IPS-20b (cell line): ENCODE measurements around the gene FARP2.
"Not testable (repeated sequence)": the region's sequence is repeated elsewhere in the genome, so short reads cannot be mapped to it uniquely, and the experiment has no call there.

Source experiments
- H3K27ac ChIP-seq: one replicate; pipeline ENCODE4 v1.5.1; 2013; ENCODE audit warnings: low read length
- H3K27me3 ChIP-seq: 2 replicates; pipeline ENCODE4 v1.6.1; 2013; ENCODE audit warnings: mild to moderate bottlenecking, low read length, inconsistent platforms; ENCODE audit not compliant: insufficient read depth
- H3K36me3 ChIP-seq: 2 replicates; pipeline ENCODE4 v1.6.1; 2013; ENCODE audit warnings: low read depth, mild to moderate bottlenecking, inconsistent platforms, low read length, moderate library complexity; ENCODE audit not compliant: insufficient read depth
- H3K4me1 ChIP-seq: 2 replicates; pipeline ENCODE4 v1.6.1; 2013; ENCODE audit warnings: mild to moderate bottlenecking, control low read depth, inconsistent platforms, low read length, moderate library complexity; ENCODE audit not compliant: insufficient read depth
- H3K4me3 ChIP-seq: 2 replicates; pipeline ENCODE4 v1.5.1; 2013; ENCODE audit warnings: mild to moderate bottlenecking, low read length, inconsistent platforms
- H3K9ac ChIP-seq: 2 replicates; pipeline ENCODE4 v1.6.1; 2013; ENCODE audit warnings: low read depth, mild to moderate bottlenecking, inconsistent platforms, low read length, moderate library complexity
- H3K9me3 ChIP-seq: 2 replicates; pipeline ENCODE4 v1.6.1; 2013; ENCODE audit warnings: mild to moderate bottlenecking, low read depth, low read length, inconsistent platforms; ENCODE audit not compliant: insufficient read depth

FARP2 gene

GRCh38 chr2:241498115-241499070 is 142.3 kb downstream of the FARP2 start:
- H3K27ac ChIP-seq = no peak overlapping the region
- H3K27me3 ChIP-seq = no peaks in the 10 kb centered on the region
- peaks cover 78% of the 10 kb centered on the region for H3K36me3 ChIP-seq
- H3K9ac ChIP-seq = no peak overlapping the region
- H3K4me1 ChIP-seq = no peaks in the 10 kb centered on the region
- no peak overlapping the region for H3K4me3 ChIP-seq
- no peaks in the 10 kb centered on the region for H3K9me3 ChIP-seq

- H3K36me3 ChIP-seq = peaks cover 71% of the 10 kb centered on the region
- no peaks in the 10 kb centered on the region for H3K9me3 ChIP-seq
- H3K4me1 ChIP-seq = no peaks in the 10 kb centered on the region
- no peak overlapping the region for H3K27ac ChIP-seq
- no peaks in the 10 kb centered on the region for H3K27me3 ChIP-seq
- no peak overlapping the region for H3K4me3 ChIP-seq
- H3K9ac ChIP-seq = no peak overlapping the region
These were observed 143.3 kb downstream of the FARP2 start for GRCh38 chr2:241499146-241499965.

GRCh38 chr2:241500016-241500415 is 143.9 kb downstream of the FARP2 start:
- Histone ChIP-seq H3K9ac (no peak overlapping the region; the same call in 1 of the 2 replicates), H3K9me3 (no peaks in the 10 kb centered on the region), H3K27ac (no peak overlapping the region), H3K36me3 (peaks cover 64% of the 10 kb centered on the region), H3K4me1 (no peaks in the 10 kb centered on the region), H3K27me3 (no peaks in the 10 kb centered on the region), H3K4me3 (no peak overlapping the region)

- Histone ChIP-seq H3K9me3 (no peaks in the 10 kb centered on the region), H3K27ac (no peak overlapping the region), H3K9ac (no peak overlapping the region; the same call in 1 of the 2 replicates), H3K4me3 (no peak overlapping the region), H3K4me1 (no peaks in the 10 kb centered on the region), H3K36me3 (peaks cover 59% of the 10 kb centered on the region), H3K27me3 (no peaks in the 10 kb centered on the region)
These were observed 144.4 kb downstream of the FARP2 start for GRCh38 chr2:241500431-241500975.

GRCh38 chr2:241501099-241501541 is 145.0 kb downstream of the FARP2 start:
- no peaks in the 10 kb centered on the region for H3K9me3 ChIP-seq
- no peak overlapping the region for H3K27ac ChIP-seq
- H3K36me3 ChIP-seq = peaks cover 53% of the 10 kb centered on the region
- no peak overlapping the region for H3K9ac ChIP-seq
- H3K4me1 ChIP-seq = no peaks in the 10 kb centered on the region; the same call in 1 of the 2 replicates
- no peak overlapping the region for H3K4me3 ChIP-seq
- no peaks in the 10 kb centered on the region for H3K27me3 ChIP-seq

- H3K36me3 ChIP-seq = peaks cover 49% of the 10 kb centered on the region
- no peak overlapping the region for H3K9ac ChIP-seq
- H3K27me3 ChIP-seq = no peaks in the 10 kb centered on the region
- no peaks in the 10 kb centered on the region for H3K9me3 ChIP-seq
- no peaks in the 10 kb centered on the region; the same call in 1 of the 2 replicates for H3K4me1 ChIP-seq
- H3K27ac ChIP-seq = no peak overlapping the region
- H3K4me3 ChIP-seq = no peak overlapping the region
These were observed 145.5 kb downstream of the FARP2 start for GRCh38 chr2:241501551-241501950.

- Histone ChIP-seq H3K4me3 (no peak overlapping the region), H3K27ac (no peak overlapping the region), H3K9me3 (no peaks in the 10 kb centered on the region), H3K9ac (no peak overlapping the region), H3K4me1 (peaks cover 3% of the 10 kb centered on the region), H3K27me3 (no peaks in the 10 kb centered on the region), H3K36me3 (peaks cover 41% of the 10 kb centered on the region)
These were observed 146.2 kb downstream of the FARP2 start for GRCh38 chr2:241502281-241502680.

GRCh38 chr2:241503776-241504392 is 147.8 kb downstream of the FARP2 start:
- H3K4me1 ChIP-seq = peaks cover 3% of the 10 kb centered on the region
- H3K9ac ChIP-seq = no peak overlapping the region
- H3K4me3 ChIP-seq = no peak overlapping the region
- no peak overlapping the region for H3K27ac ChIP-seq
- H3K27me3 ChIP-seq = peaks cover under 1% of the 10 kb centered on the region; the same call in 1 of the 2 replicates
- H3K36me3 ChIP-seq = peaks cover 25% of the 10 kb centered on the region
- no peaks in the 10 kb centered on the region for H3K9me3 ChIP-seq

- Histone ChIP-seq H3K27ac (no peak overlapping the region), H3K9ac (no peak overlapping the region), H3K4me3 (no peak overlapping the region), H3K4me1 (peaks cover 3% of the 10 kb centered on the region), H3K9me3 (no peaks in the 10 kb centered on the region), H3K36me3 (peaks cover 13% of the 10 kb centered on the region), H3K27me3 (peaks cover 12% of the 10 kb centered on the region)
These were observed 149.1 kb downstream of the FARP2 start for GRCh38 chr2:241505086-241505780.

GRCh38 chr2:241505781-241506201 is 149.7 kb downstream of the FARP2 start:
- Histone ChIP-seq H3K36me3 (peaks cover 7% of the 10 kb centered on the region), H3K9ac (no peak overlapping the region), H3K9me3 (no peaks in the 10 kb centered on the region), H3K4me3 (no peak overlapping the region), H3K27ac (no peak overlapping the region), H3K4me1 (peaks cover 3% of the 10 kb centered on the region), H3K27me3 (peaks cover 12% of the 10 kb centered on the region)

GRCh38 chr2:241506317-241506716 is 150.2 kb downstream of the FARP2 start:
- not testable (repeated sequence) for H3K9ac ChIP-seq, H3K36me3 ChIP-seq, H3K4me1 ChIP-seq, H3K27ac ChIP-seq, H3K4me3 ChIP-seq, H3K9me3 ChIP-seq
- peaks cover 12% of the 10 kb centered on the region for H3K27me3 ChIP-seq
